Lung (tissue), 12 donors: ENCODE measurements around the gene MED20. TPM values are rescaled to one million over a fixed set of nuclear protein-coding genes. Genes with fewer than 3 reads are reported as not detected.

Source experiments
- ATAC-seq: fragments of 200-7000 bp; cut with Tn5 transposase; one replicate; pipeline ENCODE4 v1.9.1; 2020; ENCODE audit warnings: moderate number of reproducible peaks; ENCODE audit not compliant: insufficient read depth, low FRiP score
- DNase-seq, 3 donors: peaks; one replicate each; pipeline ENCODE4 v3.0.0-alpha.2; 2013 to 2017
- H3K27ac ChIP-seq, 2 donors: one replicate each; pipeline ENCODE4 v1.5.1; 2013; ENCODE audit warnings: mild to moderate bottlenecking in 2 of 2, moderate library complexity in 2 of 2, control low read depth in 1 of 2, inconsistent platforms in 1 of 2, low read depth in 1 of 2, low read length in 1 of 2
- H3K27me3 ChIP-seq, 3 donors: one replicate each; pipeline ENCODE4 v1.5.1; 2013; ENCODE audit warnings: low read length in 2 of 3; ENCODE audit not compliant: control insufficient read depth in 3 of 3, insufficient read depth in 3 of 3
- H3K36me3 ChIP-seq, 4 donors: one replicate each; pipeline ENCODE4 v1.5.1; 2013; ENCODE audit warnings: low read length in 4 of 4, mild to moderate bottlenecking in 1 of 4, moderate library complexity in 1 of 4; ENCODE audit not compliant: control insufficient read depth in 4 of 4, insufficient read depth in 4 of 4
- H3K4me1 ChIP-seq, 5 donors: one replicate each; pipeline ENCODE4 v1.5.1; 2013; ENCODE audit warnings: low read length in 5 of 5, mild to moderate bottlenecking in 2 of 5, moderate library complexity in 1 of 5; ENCODE audit not compliant: control insufficient read depth in 5 of 5, insufficient read depth in 5 of 5
- H3K4me3 ChIP-seq: one replicate; pipeline ENCODE4 v1.5.1; 2013; ENCODE audit warnings: mild to moderate bottlenecking, control low read depth, moderate library complexity
- H3K9ac ChIP-seq, 2 donors: one replicate each; pipeline ENCODE4 v1.5.1; 2013; ENCODE audit warnings: low read length in 2 of 2, control low read depth in 1 of 2; ENCODE audit not compliant: insufficient read depth in 1 of 2
- H3K9me3 ChIP-seq, 4 donors: one replicate each; pipeline ENCODE4 v1.5.1; 2013; ENCODE audit warnings: low read length in 3 of 4, mild to moderate bottlenecking in 1 of 4, moderate library complexity in 1 of 4; ENCODE audit not compliant: control insufficient read depth in 4 of 4, insufficient read depth in 3 of 4
- CTCF ChIP-seq: IDR thresholded peaks from 2 replicates; pipeline ENCODE4 v1.5.1; 2012; ENCODE audit warnings: mild to moderate bottlenecking; ENCODE audit errors: control extremely low read depth, extremely low read depth
- WGBS, 2 donors: extraction: QIAGEN DNeasy Blood & Tissue Kit; methylation state at CpG; one replicate each; pipeline ENCODE4 v1.1.7; 2013; 5-methylcytosine and 5-hydroxymethylcytosine counted together
- polyA plus RNA-seq, 2 donors: library from polyadenylated mRNA; stranded (reverse); fragments of 200-250 nt; gene quantifications; one replicate each; pipeline ENCODE4 v1.2.1, GENCODE V29; 2013
- total RNA-seq, 2 donors: library from RNA; depleted of rRNA in 1 of 2; stranded (reverse); fragments of >200 nt in 1 of 2; gene quantifications; one replicate each; pipeline ENCODE4 v1.2.1, GENCODE V29; 2014 to 2021
- donor health status: control.
- donor health status: control.
- donor health status: Bipolar disorder and iron deficiency.
- donor health status: healthy.
- donor health status: DM: yes; HTN: yes; CAD: no.

MED20 gene
- total and polyA plus RNA-seq, 4 donors, result 7.0 to 20.4 (median 15.2) TPM

GRCh38 chr6:41939848-41940758 lies 19.2 kb upstream of the MED20 start:
- peaks cover 0 to 16% (median 7%) of the 10 kb centered on the region in 4 donors for H3K36me3 ChIP-seq
- DNase-seq (peak; percentile 17 to 26 (median 26)), ATAC-seq (no peak)
- peaks cover 17 to 37% (median 27%) of the 10 kb centered on the region in 5 donors for H3K4me1 ChIP-seq
- no peaks in the 10 kb centered on the region for H3K9me3 ChIP-seq
- TF ChIP-seq CTCF, result no peak
- peak overlapping the region; percentile 34 to 81 for H3K27ac ChIP-seq
- H3K27me3 ChIP-seq, result no peaks in the 10 kb centered on the region
- peak overlapping the region; percentile 91 for H3K4me3 ChIP-seq
- H3K9ac ChIP-seq, result peak overlapping the region in 1 of 2 donors; percentile 59
- 9 to 10% methylated on average over 26 to 27 of the region's 27 CpGs for WGBS, 2 donors

- peak in 2 of 3 donors; percentile 29 to 41 for DNase-seq
- H3K4me1 ChIP-seq, result peaks cover 17 to 37% (median 27%) of the 10 kb centered on the region in 5 donors
These were observed 18.4 kb upstream of the MED20 start for GRCh38 chr6:41939176-41939847.

GRCh38 chr6:41938590-41939175 lies 17.7 kb upstream of the MED20 start:
- no peak overlapping the region for H3K9ac ChIP-seq

More at GRCh38 chr6:41939176-41939847, 18.4 kb upstream of the MED20 start:
- ATAC-seq, result no peak
- H3K27me3 ChIP-seq, result no peaks in the 10 kb centered on the region
- 10 to 17% methylated on average over 11 of the region's 11 CpGs for WGBS, 2 donors
- H3K9me3 ChIP-seq, result no peaks in the 10 kb centered on the region
- peaks cover 4 to 21% (median 7%) of the 10 kb centered on the region in 4 donors for H3K36me3 ChIP-seq
- no peak overlapping the region for H3K4me3 ChIP-seq
- TF ChIP-seq CTCF, result no peak
- H3K27ac ChIP-seq, result peak overlapping the region in 1 of 2 donors; percentile 81
- H3K9ac ChIP-seq, result no peak overlapping the region

More at GRCh38 chr6:41938590-41939175, 17.7 kb upstream of the MED20 start:
- H3K4me1 ChIP-seq, result peaks cover 17 to 37% (median 27%) of the 10 kb centered on the region in 5 donors
- H3K27me3 ChIP-seq, result no peaks in the 10 kb centered on the region
- no peak for ATAC-seq
- H3K4me3 ChIP-seq, result no peak overlapping the region
- TF ChIP-seq CTCF, result no peak
- H3K9me3 ChIP-seq, result no peaks in the 10 kb centered on the region
- peaks cover 4 to 23% (median 9%) of the 10 kb centered on the region in 4 donors for H3K36me3 ChIP-seq
- WGBS, 2 donors, result 51 to 61% methylated on average over 5 of the region's 5 CpGs
- H3K27ac ChIP-seq, result peak overlapping the region in 1 of 2 donors; percentile 81
- DNase-seq, result no peak
